ENCODE data around the gene DEFB129. TPM values are rescaled to one million over a fixed set of nuclear protein-coding genes. Genes with fewer than 3 reads are reported as not detected.

Gene DEFB129
- total and polyA plus RNA-seq, 9 of the 15 experiments (the other 6 are each of a cell fraction or from before 2014, with no cell fraction given), result not detected

DNA sequence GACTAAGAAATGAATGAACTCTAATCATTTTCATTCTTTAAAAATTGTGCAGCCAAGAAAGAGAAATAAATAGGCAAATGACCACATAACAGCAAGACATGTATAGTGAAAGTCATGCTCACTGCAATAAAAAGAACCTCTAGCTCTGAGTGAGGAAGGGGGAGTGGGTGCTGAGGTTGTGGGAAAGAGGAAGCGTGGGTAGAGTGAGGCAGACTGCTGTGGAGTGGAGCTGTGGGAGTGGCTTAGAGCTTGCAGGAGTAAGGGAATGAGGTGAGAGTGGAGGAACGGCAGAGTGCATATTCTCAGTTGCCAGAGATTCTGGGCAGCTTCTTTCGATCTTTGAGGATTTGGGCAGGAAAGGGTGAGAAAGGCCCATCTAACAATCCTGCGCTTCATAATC is 10.4 kb downstream of the DEFB129 start (continued):
- TF ChIP-seq, protein P1, sequence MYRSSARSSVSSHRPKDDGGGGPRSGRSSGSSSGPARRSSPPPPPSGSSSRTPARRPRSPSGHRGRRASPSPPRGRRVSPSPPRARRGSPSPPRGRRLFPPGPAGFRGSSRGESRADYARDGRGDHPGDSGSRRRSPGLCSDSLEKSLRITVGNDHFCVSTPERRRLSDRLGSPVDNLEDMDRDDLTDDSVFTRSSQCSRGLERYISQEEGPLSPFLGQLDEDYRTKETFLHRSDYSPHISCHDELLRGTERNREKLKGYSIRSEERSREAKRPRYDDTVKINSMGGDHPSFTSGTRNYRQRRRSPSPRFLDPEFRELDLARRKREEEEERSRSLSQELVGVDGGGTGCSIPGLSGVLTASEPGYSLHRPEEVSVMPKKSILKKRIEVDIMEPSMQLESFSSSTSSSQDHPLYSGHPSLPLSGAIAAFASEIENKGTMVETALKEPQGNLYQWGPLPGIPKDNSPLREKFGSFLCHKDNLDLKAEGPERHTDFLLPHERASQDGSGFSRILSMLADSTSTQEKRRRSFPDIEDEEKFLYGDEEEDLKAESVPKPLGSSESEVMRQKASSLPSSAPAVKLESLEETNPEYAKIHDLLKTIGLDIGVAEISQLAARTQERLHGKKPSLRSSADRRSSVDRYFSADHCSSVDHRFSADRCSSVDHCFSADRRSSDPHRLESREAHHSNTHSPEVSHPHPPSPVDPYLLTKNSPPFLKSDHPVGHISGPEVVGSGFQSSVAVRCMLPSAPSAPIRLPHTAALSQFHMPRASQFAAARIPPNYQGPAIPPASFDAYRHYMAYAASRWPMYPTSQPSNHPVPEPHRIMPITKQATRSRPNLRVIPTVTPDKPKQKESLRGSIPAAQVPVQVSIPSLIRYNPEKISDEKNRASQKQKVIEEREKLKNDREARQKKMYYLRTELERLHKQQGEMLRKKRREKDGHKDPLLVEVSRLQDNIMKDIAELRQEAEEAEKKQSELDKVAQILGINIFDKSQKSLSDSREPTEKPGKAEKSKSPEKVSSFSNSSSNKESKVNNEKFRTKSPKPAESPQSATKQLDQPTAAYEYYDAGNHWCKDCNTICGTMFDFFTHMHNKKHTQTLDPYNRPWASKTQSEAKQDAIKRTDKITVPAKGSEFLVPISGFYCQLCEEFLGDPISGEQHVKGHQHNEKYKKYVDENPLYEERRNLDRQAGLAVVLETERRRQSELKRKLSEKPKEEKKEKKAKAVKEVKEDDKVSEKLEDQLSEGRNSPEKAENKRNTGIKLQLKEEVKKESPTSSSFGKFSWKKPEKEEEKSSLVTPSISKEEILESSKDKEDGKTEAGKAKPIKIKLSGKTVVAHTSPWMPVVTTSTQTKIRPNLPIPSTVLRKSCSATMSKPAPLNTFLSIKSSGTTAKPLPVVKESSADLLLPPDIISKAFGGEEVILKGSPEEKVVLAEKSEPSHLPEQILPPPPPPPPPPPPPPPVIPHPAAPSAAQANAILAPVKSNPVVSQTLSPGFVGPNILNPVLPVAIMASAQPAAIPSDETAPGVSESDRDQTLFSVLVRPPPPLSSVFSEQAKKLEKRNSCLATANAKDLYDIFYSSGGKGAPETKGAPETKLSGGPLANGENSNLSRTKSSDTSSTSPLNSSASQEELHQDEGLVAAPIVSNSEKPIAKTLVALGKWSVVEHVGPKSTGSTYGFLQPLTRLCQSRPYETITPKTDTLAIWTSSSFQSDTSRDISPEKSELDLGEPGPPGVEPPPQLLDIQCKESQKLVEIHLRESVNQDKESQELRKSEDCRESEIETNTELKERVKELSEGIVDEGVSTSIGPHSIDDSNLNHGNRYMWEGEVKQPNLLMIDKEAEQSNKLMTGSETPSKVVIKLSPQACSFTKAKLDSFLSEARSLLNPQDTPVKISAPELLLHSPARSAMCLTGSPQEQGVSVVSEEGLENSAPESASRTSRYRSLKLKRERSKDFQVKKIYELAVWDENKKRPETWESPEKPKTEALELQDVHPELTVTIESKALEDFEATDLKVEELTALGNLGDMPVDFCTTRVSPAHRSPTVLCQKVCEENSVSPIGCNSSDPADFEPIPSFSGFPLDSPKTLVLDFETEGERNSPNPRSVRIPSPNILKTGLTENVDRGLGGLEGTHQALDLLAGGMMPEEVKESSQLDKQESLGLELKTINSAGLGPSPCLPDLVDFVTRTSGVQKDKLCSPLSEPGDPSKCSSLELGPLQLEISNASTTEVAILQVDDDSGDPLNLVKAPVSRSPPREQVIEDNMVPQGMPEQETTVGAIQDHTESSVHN (IDR thresholded peaks at IDR 0.05; ENCODE audit: borderline replicate concordance in 1 of 2, low read depth in 1 of 2), result no peak
- no peak for TF ChIP-seq ZNF232 (CRISPR knock-in tag; IDR thresholded peaks at IDR 0.05)
- no peak for TF ChIP-seq ZNF696 (CRISPR knock-in tag; conservative IDR thresholded peaks at IDR 0.05)
- no peak for TF ChIP-seq ZNF174 (CRISPR knock-in tag; IDR thresholded peaks at IDR 0.05)
- TF ChIP-seq ZNF354B (CRISPR knock-in tag; IDR thresholded peaks at IDR 0.05), result no peak
- TF ChIP-seq STAT5A (IDR thresholded peaks at IDR 0.05; ENCODE audit: borderline replicate concordance, low read length), result no peak
- TF ChIP-seq, protein P2, sequence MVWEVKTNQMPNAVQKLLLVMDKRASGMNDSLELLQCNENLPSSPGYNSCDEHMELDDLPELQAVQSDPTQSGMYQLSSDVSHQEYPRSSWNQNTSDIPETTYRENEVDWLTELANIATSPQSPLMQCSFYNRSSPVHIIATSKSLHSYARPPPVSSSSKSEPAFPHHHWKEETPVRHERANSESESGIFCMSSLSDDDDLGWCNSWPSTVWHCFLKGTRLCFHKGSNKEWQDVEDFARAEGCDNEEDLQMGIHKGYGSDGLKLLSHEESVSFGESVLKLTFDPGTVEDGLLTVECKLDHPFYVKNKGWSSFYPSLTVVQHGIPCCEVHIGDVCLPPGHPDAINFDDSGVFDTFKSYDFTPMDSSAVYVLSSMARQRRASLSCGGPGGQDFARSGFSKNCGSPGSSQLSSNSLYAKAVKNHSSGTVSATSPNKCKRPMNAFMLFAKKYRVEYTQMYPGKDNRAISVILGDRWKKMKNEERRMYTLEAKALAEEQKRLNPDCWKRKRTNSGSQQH (CRISPR knock-in tag; IDR thresholded peaks at IDR 0.05), result no peak
- no peak for TF ChIP-seq DACH1 (IDR thresholded peaks at IDR 0.05; ENCODE audit: partially characterized antibody)
- TF ChIP-seq, protein P3, sequence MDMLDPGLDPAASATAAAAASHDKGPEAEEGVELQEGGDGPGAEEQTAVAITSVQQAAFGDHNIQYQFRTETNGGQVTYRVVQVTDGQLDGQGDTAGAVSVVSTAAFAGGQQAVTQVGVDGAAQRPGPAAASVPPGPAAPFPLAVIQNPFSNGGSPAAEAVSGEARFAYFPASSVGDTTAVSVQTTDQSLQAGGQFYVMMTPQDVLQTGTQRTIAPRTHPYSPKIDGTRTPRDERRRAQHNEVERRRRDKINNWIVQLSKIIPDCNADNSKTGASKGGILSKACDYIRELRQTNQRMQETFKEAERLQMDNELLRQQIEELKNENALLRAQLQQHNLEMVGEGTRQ (CRISPR knock-in tag; IDR thresholded peaks at IDR 0.05), result no peak
- no peak for TF ChIP-seq TBP (optimal IDR thresholded peaks at IDR 0.05; ENCODE audit: low read depth, low read length)
- TF ChIP-seq SAP30 (IDR thresholded peaks at IDR 0.05; ENCODE audit: borderline replicate concordance, insufficient read depth, low read depth, low read length, poor library complexity, severe bottlenecking), result no peak
- no peak for TF ChIP-seq U2AF1 (optimal IDR thresholded peaks at IDR 0.05; ENCODE audit: low read depth, low read length)
- TF ChIP-seq ZNF79 (CRISPR knock-in tag; IDR thresholded peaks at IDR 0.05; ENCODE audit: low read depth), result no peak
- no peak for TF ChIP-seq HINFP (tag; conservative IDR thresholded peaks at IDR 0.05; ENCODE audit: low read depth)
- TF ChIP-seq SRSF7 (optimal IDR thresholded peaks at IDR 0.05; ENCODE audit: low read depth, low read length), result no peak

All from K562 (cell line).